HepG2 (cell line): ENCODE results near the gene CHADL. TPM values are rescaled to one million over a fixed set of nuclear protein-coding genes. Genes with fewer than 3 reads are reported as not detected.
A peak's percentile ranks its signal among the peaks of the same experiment; 100 is the strongest.

ENCODE experiments used
- ATAD3A ChIP-seq: sonication (generic); formaldehyde crosslinking; IDR thresholded peaks from 2 replicates; pipeline ENCODE4 v1.4.0; 2020; ENCODE audit warnings: missing genetic modification reagents
- BORCS8-MEF2B ChIP-seq: sonication (generic); formaldehyde crosslinking; IDR thresholded peaks from 2 replicates; pipeline ENCODE4 v1.8.0; 2022; ENCODE audit warnings: mild to moderate bottlenecking, missing genetic modification reagents
- BRD4 ChIP-seq: sonication (generic); formaldehyde crosslinking; IDR thresholded peaks from 2 replicates; pipeline ENCODE4 v1.4.0; 2020; ENCODE audit warnings: missing genetic modification reagents
- CEBPG ChIP-seq: IDR thresholded peaks from 2 replicates; pipeline ENCODE4 v1.6.1; 2016
- CREBL2 ChIP-seq: sonication (generic); formaldehyde crosslinking; IDR thresholded peaks from 2 replicates; pipeline ENCODE4 v1.8.1; 2023; ENCODE audit warnings: missing genetic modification reagents, mild to moderate bottlenecking, borderline replicate concordance
- FOXM1 ChIP-seq: sonication (generic); formaldehyde crosslinking; IDR thresholded peaks from 2 replicates; pipeline ENCODE4 v1.5.0; 2020; ENCODE audit warnings: missing genetic modification reagents
- MBD4 ChIP-seq: IDR thresholded peaks from 2 replicates; pipeline ENCODE4 v1.6.1; 2012; ENCODE audit warnings: low read length, inconsistent platforms, borderline replicate concordance
- MED8 ChIP-seq: sonication (generic); formaldehyde crosslinking; IDR thresholded peaks from 2 replicates; pipeline ENCODE4 v1.8.1; 2023; ENCODE audit warnings: mild to moderate bottlenecking, missing genetic modification reagents; ENCODE audit not compliant: insufficient replicate concordance
- MXD3 ChIP-seq: IDR thresholded peaks from 2 replicates; pipeline ENCODE4 v1.6.1; 2016; ENCODE audit warnings: mild to moderate bottlenecking, missing biosample characterization, missing genetic modification reagents
- PBX3 ChIP-seq: sonication (generic); formaldehyde crosslinking; IDR thresholded peaks from 2 replicates; pipeline ENCODE4 v1.8.1; 2023; ENCODE audit warnings: missing genetic modification reagents, inconsistent platforms, borderline replicate concordance
- PRDM15 ChIP-seq: sonication (generic); formaldehyde crosslinking; IDR thresholded peaks from 2 replicates; pipeline ENCODE4 v1.4.0; 2020; ENCODE audit warnings: missing genetic modification reagents
- RNF2 ChIP-seq: fragments of 450-650 bp; conservative IDR thresholded peaks from 2 replicates; pipeline ENCODE4 v1.6.1; 2016; ENCODE audit warnings: low read depth
- SIN3A ChIP-seq: IDR thresholded peaks from 2 replicates; pipeline ENCODE4 v1.6.1; 2011; ENCODE audit warnings: low read depth, mild to moderate bottlenecking, control low read depth, low read length, borderline replicate concordance
- SMYD3 ChIP-seq: sonication (generic); formaldehyde crosslinking; IDR thresholded peaks from 2 replicates; pipeline ENCODE4 v1.8.1; 2023; ENCODE audit warnings: mild to moderate bottlenecking, missing genetic modification reagents
- TAF15 ChIP-seq: fragments of 200-400 bp; formaldehyde crosslinking; IDR thresholded peaks from one replicate; pipeline ENCODE4 v1.6.1; 2018; ENCODE audit warnings: mild to moderate bottlenecking, low read depth, low read length; ENCODE audit not compliant: poor library complexity, severe bottlenecking
- TFAP4 ChIP-seq: sonication (generic); IDR thresholded peaks from 2 replicates; pipeline ENCODE4 v1.6.1; 2016; ENCODE audit warnings: low read depth, borderline replicate concordance
- ZNF121 ChIP-seq: sonication (generic); formaldehyde crosslinking; IDR thresholded peaks from 2 replicates; pipeline ENCODE4 v1.5.0; 2020; ENCODE audit warnings: mild to moderate bottlenecking, missing genetic modification reagents
- ZNF337 ChIP-seq: sonication (generic); formaldehyde crosslinking; IDR thresholded peaks from 2 replicates; pipeline ENCODE4 v1.5.1; 2020; ENCODE audit warnings: missing genetic modification reagents, low read depth, mild to moderate bottlenecking, borderline replicate concordance
- ZNF512 ChIP-seq: sonication (generic); formaldehyde crosslinking; IDR thresholded peaks from 2 replicates; pipeline ENCODE4 v1.4.0; 2020; ENCODE audit warnings: mild to moderate bottlenecking, missing genetic modification reagents
- ZNF670 ChIP-seq: sonication (generic); formaldehyde crosslinking; IDR thresholded peaks from 2 replicates; pipeline ENCODE4 v1.8.0; 2022; ENCODE audit warnings: mild to moderate bottlenecking, missing genetic modification reagents, borderline replicate concordance
- ZSCAN30 ChIP-seq: sonication (generic); formaldehyde crosslinking; IDR thresholded peaks from 2 replicates; pipeline ENCODE4 v1.5.0; 2020; ENCODE audit warnings: mild to moderate bottlenecking, missing genetic modification reagents
- polyA plus RNA-seq, 8 experiments: library from polyadenylated mRNA; depleted of rRNA in 3 of 8; stranded (reverse) in 7 of 8; unstranded in 1 of 8; fragments of >200 nt; fragmentation: Illumina TruSeq in 4 of 8; extraction: Trizol in 4 of 8; gene quantifications; 2 replicates each; pipeline versions ENCODE4 v1.2.1 to v1.2.3, GENCODE V29; 2011 to 2016; ENCODE audit warnings: low read depth in 4 of 8, missing spikeins in 1 of 8, mixed read lengths in 1 of 8; ENCODE audit not compliant: insufficient read depth in 1 of 8
- total RNA-seq, 5 experiments: library from RNA; depleted of rRNA; stranded (reverse); fragments of >200 nt; fragmentation: Illumina TruSeq; extraction: Trizol; gene quantifications; 2 replicates each; pipeline ENCODE4 v1.2.3, GENCODE V29; 2016; ENCODE audit warnings: low read depth in 1 of 5

The CHADL gene
- total and polyA plus RNA-seq, 2 of the 13 experiments (the other 11 are each of a cell fraction or from before 2014, with no cell fraction given) = 2.8 to 8.1 TPM

- no peak for TF ChIP-seq ZNF512
- no peak for TF ChIP-seq TAF15
- no peak for TF ChIP-seq MED8 (CRISPR knock-in tag)
- TF ChIP-seq ZSCAN30 (CRISPR knock-in tag) = no peak
- TF ChIP-seq ZNF670 (CRISPR knock-in tag) = no peak
- no peak for TF ChIP-seq SMYD3 (CRISPR knock-in tag)
- no peak for TF ChIP-seq CREBL2 (CRISPR knock-in tag)
- TF ChIP-seq BRD4 (CRISPR knock-in tag) = no peak; the same call in 1 of the 2 replicates
- no peak for TF ChIP-seq BORCS8-MEF2B (CRISPR knock-in tag)
- TF ChIP-seq RNF2 = no peak
- TF ChIP-seq PBX3 (CRISPR knock-in tag) = no peak
- peak; percentile 51; the same call in 1 of the 2 replicates for TF ChIP-seq TFAP4
- TF ChIP-seq MXD3 (CRISPR knock-in tag) = no peak
- no peak for TF ChIP-seq ZNF121 (CRISPR knock-in tag)
- 0 out of 2 replicates have a peak, but pooled peaks have one; percentile 30 for TF ChIP-seq CEBPG (CRISPR knock-in tag)
- no peak for TF ChIP-seq ATAD3A (CRISPR knock-in tag)
- no peak for TF ChIP-seq MBD4
- no peak for TF ChIP-seq ZNF337 (CRISPR knock-in tag)
- TF ChIP-seq FOXM1 (CRISPR knock-in tag) = no peak
- TF ChIP-seq PRDM15 (CRISPR knock-in tag) = 0 out of 2 replicates have a peak, but pooled peaks have one; percentile 32
- peak; percentile 60; the same call in 1 of the 2 replicates for TF ChIP-seq SIN3A
These were observed 47.7 kb upstream of the CHADL start (continued) for GRCh38 chr22:41288245-41288946.
